Pancreas (tissue), 10 donors: ENCODE measurements around the gene DIP2A. TPM values are rescaled to one million over a fixed set of nuclear protein-coding genes. Genes with fewer than 3 reads are reported as not detected.

ENCODE experiments used
- ATAC-seq, 4 donors: fragments of 200-7000 bp; cut with Tn5 transposase; one replicate each; pipeline versions ENCODE4 v1.8.0 to v1.9.1; 2020; ENCODE audit warnings: mild to moderate bottlenecking in 4 of 4, moderate library complexity in 4 of 4
- DNase-seq, 6 donors: peaks; one replicate each; pipeline ENCODE4 v3.0.0-alpha.2; 2020
- FAIRE-seq: peaks from 2 replicates; lab custom pipeline; 2012; peaks lifted over from hg19 to GRCh38; lab: Jason Lieb, UNC
- H3K27ac ChIP-seq, 4 donors: fragments of 200-600 bp; sonication (generic); 1 replicate in 3 of 4; 2 replicates in 1 of 4; pipeline versions ENCODE4 v1.5.0 to v1.8.0; 2020
- H3K27me3 ChIP-seq, 4 donors: fragments of 200-600 bp; one replicate each; pipeline ENCODE4 v1.8.0; 2021
- H3K36me3 ChIP-seq, 3 donors: fragments of 200-600 bp; sonication (generic) in 1 of 3; one replicate each; pipeline versions ENCODE4 v1.5.0 to v1.8.0; 2020 to 2021
- H3K4me1 ChIP-seq, 3 donors: fragments of 200-600 bp; one replicate each; pipeline ENCODE4 v1.8.0; 2021
- H3K4me3 ChIP-seq, 4 donors: fragments of 200-600 bp; sonication (generic) in 2 of 4; one replicate each; pipeline versions ENCODE4 v1.5.0 to v1.8.0; 2020 to 2021
- H3K9me3 ChIP-seq, 4 donors: fragments of 200-600 bp; one replicate each; pipeline ENCODE4 v1.8.0; 2021
- WGBS, 2 donors: extraction: QIAGEN DNeasy Blood & Tissue Kit; methylation state at CpG; one replicate each; pipeline ENCODE4 v1.1.7; 2013; 5-methylcytosine and 5-hydroxymethylcytosine counted together
- intact Hi-C, 3 donors: fragments of 100-400 bp; cut with DNase I; formaldehyde crosslinking; loops; one replicate each; pipeline versions ENCODE4 v1.11.1 to v1.14.2; 2022
- polyA plus RNA-seq, 2 donors: library from polyadenylated mRNA; stranded (reverse); fragments of 200-250 nt; gene quantifications; one replicate each; pipeline ENCODE4 v1.2.3, GENCODE V29; 2013
- total RNA-seq, 6 donors: library from RNA; stranded (reverse); fragmentation: NEBNext Ultra II Directional in 4 of 6; extraction: Animal tissue kit (Norgen Biotek cat#: 25700) in 4 of 6; gene quantifications; one replicate each; pipeline versions ENCODE4 v1.2.1 to v1.2.4, GENCODE V29; 2021 to 2023
- TF ChIP-seq, protein P1 (sequence below), 4 donors: fragments of 200-600 bp; sonication (generic) in 3 of 4; IDR thresholded peaks; one replicate each; pipeline versions ENCODE4 v1.5.0 to v1.8.0; 2021; ENCODE audit warnings: antibody characterized with exemption in 4 of 4
- donor health status: healthy with polysubstance abuse.
- donor health status: DM: no; HTN: no; CAD: no; lungs with moderate emphysema.
- donor health status: DM: no; HTN: no; CAD: no.
- donor health status: control.
- donor health status: control.
- donor health status: Bipolar disorder and iron deficiency.
- donor health status: DM: yes; HTN: yes; CAD: no.
- donor health status: DM: no; HTN: no; CAD: no.
- donor health status: DM: no; HTN: no; CAD: no.
- donor health status: DM: yes; HTN: yes; CAD: no.

DIP2A gene
- total and polyA plus RNA-seq, 8 donors: 12.1 to 28.7 (median 18.4) TPM

DNA sequence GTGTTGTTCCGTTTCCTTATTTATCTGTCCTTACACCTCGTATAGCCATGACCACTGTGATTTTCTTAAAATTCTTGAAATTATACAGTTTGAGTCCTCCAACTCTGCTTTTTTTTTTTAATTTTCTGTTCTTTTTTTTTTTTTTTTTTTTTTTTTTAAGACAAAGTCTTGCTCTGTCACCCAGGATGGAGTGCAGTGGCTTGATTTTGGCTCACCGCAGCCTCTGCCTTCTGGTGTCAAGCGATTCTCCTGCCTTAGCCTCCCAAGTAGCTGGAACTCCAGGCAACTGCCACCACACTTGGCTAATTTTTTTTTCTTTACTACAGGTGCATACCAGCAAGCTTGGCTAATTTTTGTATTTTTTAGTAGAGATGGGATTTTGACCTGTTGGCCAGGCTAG is 48.9 kb downstream of the DIP2A start:
- no peak overlapping the region for H3K4me3 ChIP-seq
- no peaks in the 10 kb centered on the region for H3K4me1 ChIP-seq
- H3K27ac ChIP-seq: no peak overlapping the region
- intact Hi-C loops: no loop called here
- no peak for DNase-seq
- 86 to 93% methylated on average over 4 of the region's 4 CpGs for WGBS, 2 donors
- no peaks in the 10 kb centered on the region for H3K9me3 ChIP-seq
- peaks cover 0 to 33% (median 3%) of the 10 kb centered on the region in 3 donors for H3K36me3 ChIP-seq
- TF ChIP-seq, protein P1, sequence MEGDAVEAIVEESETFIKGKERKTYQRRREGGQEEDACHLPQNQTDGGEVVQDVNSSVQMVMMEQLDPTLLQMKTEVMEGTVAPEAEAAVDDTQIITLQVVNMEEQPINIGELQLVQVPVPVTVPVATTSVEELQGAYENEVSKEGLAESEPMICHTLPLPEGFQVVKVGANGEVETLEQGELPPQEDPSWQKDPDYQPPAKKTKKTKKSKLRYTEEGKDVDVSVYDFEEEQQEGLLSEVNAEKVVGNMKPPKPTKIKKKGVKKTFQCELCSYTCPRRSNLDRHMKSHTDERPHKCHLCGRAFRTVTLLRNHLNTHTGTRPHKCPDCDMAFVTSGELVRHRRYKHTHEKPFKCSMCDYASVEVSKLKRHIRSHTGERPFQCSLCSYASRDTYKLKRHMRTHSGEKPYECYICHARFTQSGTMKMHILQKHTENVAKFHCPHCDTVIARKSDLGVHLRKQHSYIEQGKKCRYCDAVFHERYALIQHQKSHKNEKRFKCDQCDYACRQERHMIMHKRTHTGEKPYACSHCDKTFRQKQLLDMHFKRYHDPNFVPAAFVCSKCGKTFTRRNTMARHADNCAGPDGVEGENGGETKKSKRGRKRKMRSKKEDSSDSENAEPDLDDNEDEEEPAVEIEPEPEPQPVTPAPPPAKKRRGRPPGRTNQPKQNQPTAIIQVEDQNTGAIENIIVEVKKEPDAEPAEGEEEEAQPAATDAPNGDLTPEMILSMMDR (IDR thresholded peaks at IDR 0.05): no peak
- no peak for FAIRE-seq
- H3K27me3 ChIP-seq: no peaks in the 10 kb centered on the region
- ATAC-seq: no peak

DNA sequence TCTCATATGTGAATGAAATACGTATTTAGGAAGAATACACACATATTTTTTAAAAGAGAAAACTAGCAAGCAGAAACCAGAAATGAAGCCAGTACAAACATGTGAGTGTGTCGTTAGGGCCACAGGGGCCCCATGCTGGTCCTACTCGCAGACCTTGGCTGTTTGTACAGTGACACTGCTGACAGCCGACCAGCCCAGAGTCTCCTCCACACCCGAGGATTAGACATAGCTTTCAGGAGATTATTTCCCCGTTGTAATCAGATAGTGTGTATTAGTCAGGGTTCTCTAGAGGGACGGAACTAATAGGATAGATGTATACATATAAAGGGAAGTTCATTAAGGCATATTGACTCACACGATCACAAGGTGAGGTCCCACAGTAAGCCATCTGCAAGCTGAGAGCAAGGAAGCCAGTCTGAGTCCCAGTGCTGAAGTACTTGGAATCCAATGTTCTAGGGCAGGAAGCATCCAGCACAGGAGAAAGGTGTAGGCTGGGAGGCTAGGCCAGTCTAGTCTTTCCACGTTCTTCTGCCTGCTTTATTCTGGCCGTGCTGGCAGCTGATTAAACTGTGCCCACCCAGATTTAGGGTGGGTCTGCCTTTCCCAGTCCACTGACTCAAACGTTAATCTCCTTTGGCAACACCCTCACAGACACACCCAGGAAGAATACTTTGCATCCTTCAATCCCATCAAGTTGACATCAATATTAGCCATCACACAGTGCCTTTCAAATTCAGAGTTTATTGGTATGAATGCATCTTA is 51.2 kb downstream of the DIP2A start:
- H3K27me3 ChIP-seq: no peaks in the 10 kb centered on the region
- no peak overlapping the region for H3K27ac ChIP-seq
- H3K4me1 ChIP-seq: peaks cover 3 to 4% (median 3%) of the 10 kb centered on the region in 3 donors
- intact Hi-C loops: no loop called here
- FAIRE-seq (no peak), DNase-seq (peak in 4 of 6 donors; percentile 47 to 89 (median 54)), ATAC-seq (peak in 2 of 4 donors; percentile 97 to 99)
- WGBS, 2 donors: 66 to 68% methylated on average over 11 of the region's 11 CpGs
- peaks cover 0 to 30% (median 3%) of the 10 kb centered on the region in 3 donors for H3K36me3 ChIP-seq
- TF ChIP-seq, protein P1 (IDR thresholded peaks at IDR 0.05): no peak
- H3K9me3 ChIP-seq: no peaks in the 10 kb centered on the region
- no peak overlapping the region for H3K4me3 ChIP-seq

DNA sequence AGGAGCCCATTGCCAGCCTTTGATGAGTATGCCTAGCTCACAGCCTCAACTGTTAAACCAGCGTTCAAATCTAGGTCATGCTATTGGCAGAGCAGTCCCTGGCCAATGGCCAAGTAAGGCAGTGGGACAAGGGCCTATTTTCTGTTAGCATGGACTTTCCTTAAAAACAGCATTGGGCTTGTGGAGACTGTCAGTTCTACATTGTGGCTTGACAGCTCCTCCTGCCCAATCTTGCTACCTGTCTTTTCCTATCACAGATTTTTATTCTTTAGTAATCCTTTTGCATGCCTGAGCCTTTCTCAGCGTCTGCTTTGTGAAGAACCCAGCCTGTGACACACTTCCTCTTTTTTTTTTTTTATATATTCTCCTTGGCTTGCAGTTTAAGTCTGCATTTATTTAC is 56.4 kb downstream of the DIP2A start:
- peak; percentile 78 to 89 (median 84) for ATAC-seq
- no peak for FAIRE-seq
- Histone ChIP-seq H3K4me1 (peaks cover 7 to 12% (median 7%) of the 10 kb centered on the region in 3 donors), H3K36me3 (peaks cover 0 to 14% (median 3%) of the 10 kb centered on the region in 3 donors), H3K27ac (no peak overlapping the region), H3K27me3 (no peaks in the 10 kb centered on the region), H3K9me3 (no peaks in the 10 kb centered on the region), H3K4me3 (no peak overlapping the region)
- peak; percentile 53 to 87 (median 74) for DNase-seq
- TF ChIP-seq, protein P1 (IDR thresholded peaks at IDR 0.05): no peak
- WGBS, 2 donors: 25 to 33% methylated on average over 2 of the region's 2 CpGs
- intact Hi-C loops: no loop called here

DNA sequence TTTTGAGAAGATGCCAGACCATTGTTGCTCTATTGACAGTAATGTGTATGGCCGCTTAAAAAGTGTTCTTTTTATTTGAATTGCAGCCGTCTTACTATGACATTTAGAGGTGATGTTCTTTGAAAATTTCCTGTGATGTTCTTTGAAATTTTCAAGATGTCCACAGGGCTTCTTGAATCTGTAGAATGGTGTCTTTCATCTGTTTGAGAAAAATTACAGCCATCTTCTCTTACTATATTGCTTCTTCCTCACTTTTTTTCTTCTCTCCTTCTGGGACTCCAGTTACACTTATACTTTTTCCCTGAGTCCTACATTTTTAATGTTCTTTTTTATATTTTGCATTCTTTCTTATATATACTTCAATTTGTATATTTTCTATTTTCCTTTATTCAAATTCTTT is 57.4 kb downstream of the DIP2A start:
- 96 to 100% methylated on average over 2 of the region's 2 CpGs for WGBS, 2 donors
- no peak for FAIRE-seq
- DNase-seq: no peak

More for the DNA sequence above, 57.4 kb downstream of the DIP2A start:
- TF ChIP-seq, protein P1 (IDR thresholded peaks at IDR 0.05): no peak
- no peak for ATAC-seq
- H3K27me3 ChIP-seq: no peaks in the 10 kb centered on the region
- intact Hi-C loops: no loop called here
- peaks cover 13 to 19% (median 13%) of the 10 kb centered on the region in 3 donors for H3K4me1 ChIP-seq
- H3K27ac ChIP-seq: no peak overlapping the region
- H3K36me3 ChIP-seq: peaks cover 0 to 14% (median 0%) of the 10 kb centered on the region in 3 donors
- no peaks in the 10 kb centered on the region for H3K9me3 ChIP-seq
- H3K4me3 ChIP-seq: no peak overlapping the region
